Stimulated activated naive CD8-positive, alpha-beta T cell treated with anti-CD3 and anti-CD28 coated beads, Interleukin-15, Interleukin-2, amounts not matched to agents 100 U/mL and 50 U/mL, for 24 hours (primary cell): ENCODE measurements around the gene PRDX5.
A peak's percentile ranks its signal among the peaks of the same experiment; 100 is the strongest.

Source experiments
- ATAC-seq: fragments of 150-1000 bp; cut with Tn5 transposase; one replicate; pipeline ENCODE4 v1.10.0; 2021
- DNase-seq: peaks from one replicate; pipeline ENCODE4 v3.0.0; 2021

The PRDX5 gene

DNA sequence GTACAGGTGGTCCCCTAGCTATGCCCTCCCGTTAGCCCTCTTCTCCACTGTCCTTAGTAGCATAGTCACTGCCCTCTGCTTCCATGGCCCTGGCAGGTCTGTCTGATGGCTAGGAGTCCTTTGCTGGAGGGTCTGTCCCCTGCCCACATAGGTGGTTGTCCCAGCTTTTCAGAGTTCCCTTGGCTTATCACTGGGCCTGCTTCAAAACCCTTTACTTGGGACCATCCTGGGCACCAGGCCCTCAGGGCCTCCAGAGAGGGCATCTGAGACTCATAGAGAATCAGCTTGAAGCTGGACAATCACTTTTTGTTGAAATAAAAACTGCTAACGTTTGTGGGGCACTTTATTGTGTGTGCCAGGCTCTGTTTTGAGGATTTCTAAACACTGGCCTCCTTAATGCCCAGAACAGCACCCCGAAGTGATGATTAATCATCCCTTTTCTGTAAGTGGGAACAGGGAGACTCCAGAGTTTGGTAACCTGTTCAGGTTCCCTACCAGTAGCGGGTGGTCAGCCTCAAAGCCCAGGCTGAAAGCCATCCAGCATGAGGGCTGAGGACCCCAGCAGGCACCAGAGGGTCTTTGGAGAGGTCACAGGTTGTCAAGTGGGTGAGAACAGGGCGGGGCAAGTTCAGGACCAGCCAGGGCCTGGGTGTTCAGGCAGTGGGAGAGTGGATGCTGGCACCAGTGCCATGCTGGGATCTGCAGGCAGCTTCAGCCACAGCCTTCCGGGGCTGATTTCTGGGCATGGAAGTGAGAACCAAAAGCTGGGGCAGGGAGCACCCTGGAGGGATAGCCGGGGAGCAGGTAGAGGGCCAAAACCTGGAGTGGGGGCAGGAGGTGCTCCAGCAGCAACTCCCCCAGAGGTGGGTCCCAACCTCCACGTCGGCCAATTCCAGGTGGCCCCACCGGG lies 27.3 kb upstream of the PRDX5 start:
- ATAC-seq (no peak), DNase-seq (no peak)

DNA sequence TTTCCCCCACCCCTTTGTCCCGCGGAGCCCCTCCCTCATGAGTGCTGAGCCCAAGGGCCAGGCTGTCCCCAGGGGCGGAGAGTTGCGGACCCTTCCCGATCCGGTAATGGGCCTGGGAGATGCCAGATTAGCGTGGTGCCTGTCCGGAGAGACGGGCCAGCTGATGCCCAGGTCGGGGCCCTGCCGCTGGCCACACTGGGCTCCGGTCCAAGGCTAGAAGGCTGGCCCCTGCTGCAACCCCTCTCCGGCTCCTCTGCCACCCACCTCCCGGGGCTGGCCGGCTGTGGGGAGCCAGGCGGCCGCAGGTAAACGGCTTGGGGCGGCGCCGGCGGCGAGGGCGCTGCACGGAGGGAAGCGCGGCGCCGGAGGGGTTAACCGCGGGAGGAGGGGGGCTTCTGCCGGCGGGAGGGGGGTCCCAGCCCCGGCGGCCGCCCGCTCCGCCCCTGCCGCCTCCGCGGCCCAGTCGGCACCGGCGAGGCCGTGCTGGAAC lies 26.6 kb upstream of the PRDX5 start, which contains the start of gene KCNK4:
Gene KCNK4 (plus strand): TSS at position 41 of the 490 bp plus-strand sequence. CDS start 1,717 bp downstream, outside the sequence.
- no peak for ATAC-seq
- no peak for DNase-seq

DNA sequence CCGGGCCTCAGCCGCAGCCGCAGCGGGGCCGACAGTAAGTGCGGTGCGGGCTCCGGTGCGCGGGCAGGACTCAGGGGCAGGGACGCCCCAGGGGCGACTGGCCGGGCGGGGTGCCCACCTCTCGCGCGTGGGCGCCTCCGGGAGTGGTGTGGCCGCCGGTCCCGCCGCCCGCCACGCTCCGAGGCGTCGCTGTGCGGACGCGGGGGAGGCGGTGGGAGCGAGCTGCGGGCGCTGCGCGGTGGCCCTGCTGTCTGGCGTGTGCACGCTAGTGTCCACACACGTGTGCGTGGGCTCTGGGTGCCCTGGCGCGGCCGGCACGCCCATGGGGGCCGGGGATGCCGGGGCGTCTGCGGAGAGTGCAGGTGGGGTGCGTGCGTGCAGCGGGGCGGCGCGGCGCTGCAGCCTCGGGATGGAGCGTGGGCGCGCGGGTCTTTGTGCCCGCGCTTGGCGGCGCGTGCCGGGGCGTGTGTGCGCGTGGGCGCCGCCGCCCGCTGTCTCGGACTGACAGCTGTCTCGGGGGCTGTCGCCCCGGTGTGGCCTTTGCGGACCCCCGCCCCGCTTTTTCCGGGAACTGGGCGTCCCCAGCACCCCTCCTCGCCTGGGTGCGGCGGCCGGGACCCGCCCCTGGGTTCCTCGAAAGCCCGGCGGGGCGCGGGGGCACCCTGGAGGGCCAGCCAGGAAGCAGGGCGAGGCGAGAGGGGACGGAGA lies 26.0 kb upstream of the PRDX5 start:
- ATAC-seq (peak; percentile 34), DNase-seq (no peak)

DNA sequence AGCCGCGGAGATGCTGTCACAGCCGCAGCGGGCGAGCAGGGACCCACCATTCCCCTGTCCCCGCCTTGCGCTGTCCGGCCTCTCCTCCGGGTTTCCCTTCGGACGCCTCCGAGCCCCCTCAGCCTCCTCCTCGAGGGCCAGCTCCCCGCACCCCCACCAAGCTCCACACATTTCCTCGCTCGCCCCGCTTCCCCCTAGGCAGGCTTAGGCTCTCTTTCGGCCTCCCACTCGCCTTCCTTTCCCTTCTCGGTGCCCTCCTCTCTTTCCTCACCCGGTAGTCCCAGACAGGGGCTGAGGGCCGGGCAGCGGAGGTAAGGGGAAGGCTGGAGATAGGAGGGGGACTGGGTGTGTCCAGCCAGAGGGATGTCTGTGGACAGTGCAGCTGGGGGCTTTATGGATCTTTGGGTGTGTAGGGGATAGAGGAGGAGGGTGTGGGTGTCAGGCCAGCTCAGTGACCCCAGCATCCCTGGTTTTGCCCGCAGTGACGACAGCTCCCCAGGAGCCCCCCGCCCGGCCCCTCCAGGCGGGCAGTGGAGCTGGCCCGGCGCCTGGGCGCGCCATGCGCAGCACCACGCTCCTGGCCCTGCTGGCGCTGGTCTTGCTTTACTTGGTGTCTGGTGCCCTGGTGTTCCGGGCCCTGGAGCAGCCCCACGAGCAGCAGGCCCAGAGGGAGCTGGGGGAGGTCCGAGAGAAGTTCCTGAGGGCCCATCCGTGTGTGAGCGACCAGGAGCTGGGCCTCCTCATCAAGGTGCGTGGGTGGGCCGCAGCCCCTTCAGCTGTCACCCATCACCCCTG lies 25.3 kb upstream of the PRDX5 start:
- ATAC-seq (no peak), DNase-seq (no peak)

DNA sequence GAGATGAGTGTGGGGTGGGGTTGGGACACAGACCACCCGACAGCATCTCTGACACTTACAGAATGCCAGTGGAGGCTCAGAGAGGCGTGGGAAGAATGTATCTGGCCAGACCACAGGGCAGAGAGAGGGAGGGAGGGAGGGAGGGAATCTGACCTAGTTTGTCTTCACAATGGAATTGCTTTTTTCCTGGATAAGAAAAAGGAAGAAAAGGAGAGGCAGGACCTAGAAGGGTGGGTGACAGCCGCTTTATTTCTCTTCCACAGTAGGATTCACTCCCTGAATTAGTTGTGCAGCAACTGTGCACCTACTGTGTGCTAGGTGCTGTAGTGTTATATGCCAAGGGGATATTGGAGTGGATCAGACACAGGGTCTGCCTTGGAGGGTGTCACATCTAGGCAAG lies 23.1 kb upstream of the PRDX5 start:
- DNase-seq (no peak), ATAC-seq (no peak)

DNA sequence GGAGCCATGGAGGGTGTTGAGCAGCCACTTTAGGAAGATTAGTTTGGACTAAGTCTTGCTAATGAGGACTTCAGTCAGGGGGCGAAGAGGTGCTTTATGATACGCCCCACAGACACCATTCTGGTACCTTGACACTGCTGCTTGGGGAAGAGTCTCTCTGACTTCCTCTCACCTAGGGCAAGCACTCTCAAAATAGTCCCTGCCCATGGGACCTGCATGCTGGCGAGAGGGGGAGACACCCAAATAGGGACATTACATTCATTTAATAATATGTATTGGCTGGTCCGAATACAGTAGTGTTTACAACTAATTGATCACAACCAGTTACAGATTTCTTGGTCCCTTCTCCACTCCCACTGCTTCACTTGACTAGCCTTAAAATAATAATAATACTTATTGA lies 22.2 kb upstream of the PRDX5 start:
- DNase-seq: no peak
- no peak for ATAC-seq

DNA sequence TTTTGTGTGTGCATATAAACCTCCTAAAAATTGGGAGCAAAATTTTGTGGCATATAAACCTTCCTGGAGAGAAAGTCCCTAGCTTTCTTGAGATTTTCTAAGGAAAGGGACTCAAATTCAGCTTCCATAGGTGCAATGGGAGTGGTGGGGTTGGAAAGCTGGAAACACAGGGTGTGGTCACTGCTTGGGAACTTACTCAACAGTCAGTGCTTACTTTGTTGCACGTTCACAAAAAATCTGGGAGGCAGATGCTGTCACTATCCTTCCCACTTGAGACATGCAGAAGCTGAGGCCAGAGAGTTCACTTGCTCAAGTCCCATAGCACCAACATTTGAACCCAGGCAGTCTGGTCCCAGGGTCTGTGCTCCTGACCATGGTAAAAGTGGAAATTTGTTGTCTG lies 21.7 kb upstream of the PRDX5 start:
- ATAC-seq: no peak
- no peak for DNase-seq

DNA sequence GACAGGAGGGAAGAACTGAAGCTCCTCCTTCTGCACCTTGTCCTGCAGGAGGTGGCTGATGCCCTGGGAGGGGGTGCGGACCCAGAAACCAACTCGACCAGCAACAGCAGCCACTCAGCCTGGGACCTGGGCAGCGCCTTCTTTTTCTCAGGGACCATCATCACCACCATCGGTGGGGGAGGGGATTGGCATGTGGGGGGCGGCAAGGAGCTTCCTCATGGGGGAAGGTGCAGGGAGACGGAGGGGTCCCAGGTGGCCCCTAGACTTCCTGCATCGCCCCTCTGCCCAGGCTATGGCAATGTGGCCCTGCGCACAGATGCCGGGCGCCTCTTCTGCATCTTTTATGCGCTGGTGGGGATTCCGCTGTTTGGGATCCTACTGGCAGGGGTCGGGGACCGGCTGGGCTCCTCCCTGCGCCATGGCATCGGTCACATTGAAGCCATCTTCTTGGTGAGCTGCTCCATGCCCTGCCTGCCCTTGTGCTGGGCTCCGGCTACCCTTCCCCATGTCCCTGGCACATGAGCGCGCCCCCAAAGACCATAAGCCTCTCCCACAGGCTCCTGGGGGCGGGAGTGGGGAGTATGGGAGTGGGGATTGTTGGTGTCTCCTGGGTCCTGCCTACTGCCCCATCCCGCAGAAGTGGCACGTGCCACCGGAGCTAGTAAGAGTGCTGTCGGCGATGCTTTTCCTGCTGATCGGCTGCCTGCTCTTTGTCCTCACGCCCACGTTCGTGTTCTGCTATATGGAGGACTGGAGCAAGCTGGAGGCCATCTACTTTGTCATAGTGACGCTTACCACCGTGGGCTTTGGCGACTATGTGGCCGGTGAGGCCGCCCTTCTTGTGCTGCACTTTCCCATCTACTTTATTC lies 20.9 kb upstream of the PRDX5 start:
- DNase-seq (no peak), ATAC-seq (no peak)

DNA sequence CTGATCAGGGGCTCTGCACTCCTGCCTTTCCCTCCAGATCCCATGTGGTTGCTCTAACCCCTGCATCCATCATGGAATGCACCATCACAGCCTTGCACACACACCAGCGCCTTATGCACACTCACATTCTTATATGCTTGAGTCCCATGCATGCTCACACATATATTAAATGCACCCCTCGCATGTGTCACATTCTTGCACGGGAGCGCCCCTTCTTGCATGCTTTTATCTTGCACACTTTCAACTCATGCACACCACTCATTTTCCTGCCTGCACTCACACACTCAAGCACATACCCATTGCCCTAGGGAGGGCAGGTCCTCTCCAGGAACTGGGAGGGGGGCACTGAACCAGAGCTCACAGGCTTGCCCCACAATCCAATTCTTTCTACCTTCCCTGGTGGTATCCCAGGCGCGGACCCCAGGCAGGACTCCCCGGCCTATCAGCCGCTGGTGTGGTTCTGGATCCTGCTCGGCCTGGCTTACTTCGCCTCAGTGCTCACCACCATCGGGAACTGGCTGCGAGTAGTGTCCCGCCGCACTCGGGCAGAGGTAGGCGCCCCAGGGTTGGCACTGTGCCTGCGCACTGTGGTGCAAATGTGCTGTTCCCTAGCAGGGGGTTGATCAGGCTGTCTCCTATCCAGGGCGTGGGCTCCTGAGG lies 20.1 kb upstream of the PRDX5 start:
- DNase-seq: no peak
- no peak for ATAC-seq

DNA sequence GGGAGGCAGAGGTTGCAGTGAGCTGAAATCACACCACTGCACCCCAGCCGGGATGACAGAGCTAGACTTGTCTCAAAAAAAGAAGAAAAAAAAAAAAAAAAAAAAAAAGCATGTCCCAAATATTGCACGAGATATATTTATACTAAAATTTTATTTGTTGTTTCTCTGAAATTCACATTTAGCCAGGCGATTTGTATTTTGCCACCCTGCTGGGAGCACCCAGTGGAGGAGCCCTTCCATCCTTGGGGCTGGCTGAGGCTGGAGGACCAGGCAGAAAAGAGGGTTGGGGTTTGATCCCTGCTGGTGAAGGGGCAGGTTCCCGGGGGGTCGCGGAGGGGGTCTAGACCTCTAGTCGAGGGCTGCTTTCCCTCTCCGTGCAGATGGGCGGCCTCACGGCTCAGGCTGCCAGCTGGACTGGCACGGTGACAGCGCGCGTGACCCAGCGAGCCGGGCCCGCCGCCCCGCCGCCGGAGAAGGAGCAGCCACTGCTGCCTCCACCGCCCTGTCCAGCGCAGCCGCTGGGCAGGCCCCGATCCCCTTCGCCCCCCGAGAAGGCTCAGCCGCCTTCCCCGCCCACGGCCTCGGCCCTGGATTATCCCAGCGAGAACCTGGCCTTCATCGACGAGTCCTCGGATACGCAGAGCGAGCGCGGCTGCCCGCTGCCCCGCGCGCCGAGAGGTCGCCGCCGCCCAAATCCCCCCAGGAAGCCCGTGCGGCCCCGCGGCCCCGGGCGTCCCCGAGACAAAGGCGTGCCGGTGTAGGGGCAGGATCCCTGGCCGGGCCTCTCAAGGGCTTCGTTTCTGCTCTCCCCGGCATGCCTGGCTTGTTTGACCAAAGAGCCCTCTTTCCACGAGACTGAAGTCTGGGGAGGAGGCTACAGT lies 18.7 kb upstream of the PRDX5 start:
- ATAC-seq: no peak
- DNase-seq: no peak

DNA sequence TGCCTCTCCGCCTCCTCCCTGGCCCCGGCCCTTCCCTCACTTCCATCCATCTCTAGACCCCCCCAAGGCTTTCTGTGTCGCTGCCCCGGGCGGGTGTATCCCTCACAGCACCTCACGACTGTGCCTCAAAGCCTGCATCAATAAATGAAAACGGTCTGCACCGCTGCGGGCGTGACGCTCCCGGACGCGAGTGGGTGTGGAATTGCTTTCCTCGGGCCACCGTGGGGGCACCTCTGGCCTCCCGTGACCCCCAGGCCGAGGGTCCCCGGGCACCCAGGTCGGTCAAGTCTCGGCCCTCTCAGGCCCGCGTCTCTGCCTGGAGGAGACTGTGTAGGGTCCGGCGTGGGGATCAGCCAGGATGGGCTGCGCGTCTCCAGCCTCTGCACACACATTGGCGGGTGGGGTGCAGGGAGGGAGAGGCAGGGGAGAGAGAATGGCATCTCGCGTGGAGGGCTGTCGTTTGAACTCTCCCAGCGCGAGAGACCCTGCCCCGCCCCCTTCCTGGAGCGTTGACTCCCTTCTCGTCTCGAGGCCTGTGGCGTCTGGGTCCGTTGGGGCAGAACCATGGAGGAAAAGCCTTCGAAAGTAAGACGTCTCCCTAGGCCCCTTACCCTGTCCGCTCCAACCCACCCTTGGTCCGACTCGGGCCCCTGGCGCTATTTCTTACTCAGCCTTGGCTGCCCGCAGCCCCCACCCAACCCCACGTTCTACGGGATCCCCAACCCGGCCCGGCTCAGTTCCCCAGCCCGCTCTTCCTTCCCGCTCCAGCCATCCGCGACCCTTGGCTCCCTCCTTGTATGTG lies 17.9 kb upstream of the PRDX5 start, which contains the start of gene CATSPERZ:
Gene CATSPERZ (plus strand): TSS at position 512 of the 802 bp plus-strand sequence. CDS start 53 bp downstream, at position 565.
- no peak for DNase-seq
- ATAC-seq: no peak

DNA sequence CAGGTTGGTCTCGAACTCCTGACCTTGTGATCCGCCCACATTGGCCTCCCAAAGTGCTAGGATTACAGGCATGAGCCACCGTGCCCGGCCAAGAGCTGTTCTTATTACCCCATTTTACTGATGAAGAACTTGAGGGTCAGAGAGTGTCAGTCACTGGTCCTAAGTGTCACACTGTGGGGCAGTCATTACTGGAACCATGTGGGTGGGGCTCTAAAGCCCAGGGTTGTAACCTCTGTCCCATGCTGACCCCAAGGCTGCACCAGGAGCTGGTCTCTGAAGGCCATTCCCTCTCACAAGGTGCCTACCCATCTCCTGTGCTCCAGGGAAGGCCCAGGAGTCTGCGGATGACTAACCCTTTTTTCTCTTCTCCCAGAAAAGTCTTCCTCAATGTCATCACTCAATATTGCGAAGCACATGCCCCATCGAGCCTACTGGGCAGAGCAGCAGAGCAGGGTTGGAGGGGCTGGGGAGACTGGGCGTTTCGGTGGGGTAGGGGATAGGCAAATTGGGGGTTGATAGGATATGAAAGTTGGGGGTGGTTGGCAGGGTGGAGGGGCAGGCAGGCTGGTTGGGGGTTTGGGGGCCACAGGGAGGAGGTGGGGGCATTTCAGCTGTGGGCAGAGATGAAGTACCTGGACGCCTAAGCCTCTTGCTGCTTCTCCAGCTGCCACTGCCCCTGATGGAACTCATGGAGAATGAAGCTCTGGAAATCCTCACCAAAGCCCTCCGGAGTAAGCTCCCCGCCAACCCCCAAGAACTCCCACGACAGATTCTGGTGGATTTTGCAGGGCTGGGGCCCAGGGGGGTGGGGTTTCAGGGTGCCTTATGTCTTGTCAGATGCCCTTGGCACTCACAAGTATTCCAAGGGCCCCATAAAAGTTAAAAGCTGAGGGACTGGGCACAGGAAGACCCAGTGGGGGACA lies 14.6 kb upstream of the PRDX5 start:
- no peak for ATAC-seq

DNA sequence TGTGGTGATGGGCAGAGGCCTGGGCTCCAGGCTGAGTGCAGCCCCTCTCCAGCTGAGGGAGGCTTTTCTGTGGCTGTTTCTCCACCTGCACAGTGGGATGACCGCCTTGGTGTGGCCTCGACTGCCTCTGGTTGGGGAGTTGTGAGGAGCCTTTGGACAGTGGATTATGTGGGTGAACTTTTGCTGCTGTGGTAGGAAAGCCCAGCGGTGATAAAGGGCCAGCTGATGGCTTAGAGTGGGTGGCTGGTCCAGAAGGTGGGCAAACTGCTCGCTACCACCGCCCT lies 13.9 kb upstream of the PRDX5 start:
- no peak for ATAC-seq
- no peak for DNase-seq

More for the DNA sequence above, 14.6 kb upstream of the PRDX5 start:
- no peak for DNase-seq

DNA sequence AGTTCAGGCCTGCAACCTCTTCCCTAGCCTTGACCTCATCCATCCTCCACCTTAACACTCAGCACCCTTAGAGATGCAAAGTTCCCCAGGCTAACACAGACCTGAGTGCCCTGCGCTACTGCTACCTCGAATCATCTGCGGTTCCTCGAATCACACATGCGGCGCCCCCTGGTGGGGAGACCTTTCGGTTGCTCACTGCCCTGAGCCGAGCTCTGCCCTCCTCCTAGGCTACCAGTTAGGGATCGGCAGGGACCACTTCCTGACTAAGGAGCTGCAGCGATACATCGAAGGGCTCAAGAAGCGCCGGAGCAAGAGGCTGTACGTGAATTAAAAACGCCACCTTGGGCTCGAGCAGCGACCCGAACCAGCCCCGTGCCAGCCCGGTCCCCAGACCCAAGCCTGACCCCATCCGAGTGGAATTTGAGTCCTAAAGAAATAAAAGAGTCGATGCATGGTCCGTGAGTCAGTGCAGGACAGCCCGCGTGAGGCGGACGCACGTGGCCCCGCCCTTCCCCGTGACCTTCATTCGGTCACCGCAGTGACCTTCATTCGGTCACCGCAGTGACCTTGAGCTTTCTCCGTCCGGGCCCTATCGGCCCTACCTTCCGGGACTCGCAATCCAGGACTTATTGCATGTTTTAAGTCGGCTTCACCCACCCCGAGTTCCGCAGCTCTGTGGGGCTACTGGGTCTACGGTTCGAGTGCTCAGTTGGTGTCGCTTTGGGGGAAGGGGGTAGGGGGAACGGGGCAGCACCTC lies 13.4 kb upstream of the PRDX5 start:
- ATAC-seq (peak; percentile 48), DNase-seq (peak; percentile 99)

DNA sequence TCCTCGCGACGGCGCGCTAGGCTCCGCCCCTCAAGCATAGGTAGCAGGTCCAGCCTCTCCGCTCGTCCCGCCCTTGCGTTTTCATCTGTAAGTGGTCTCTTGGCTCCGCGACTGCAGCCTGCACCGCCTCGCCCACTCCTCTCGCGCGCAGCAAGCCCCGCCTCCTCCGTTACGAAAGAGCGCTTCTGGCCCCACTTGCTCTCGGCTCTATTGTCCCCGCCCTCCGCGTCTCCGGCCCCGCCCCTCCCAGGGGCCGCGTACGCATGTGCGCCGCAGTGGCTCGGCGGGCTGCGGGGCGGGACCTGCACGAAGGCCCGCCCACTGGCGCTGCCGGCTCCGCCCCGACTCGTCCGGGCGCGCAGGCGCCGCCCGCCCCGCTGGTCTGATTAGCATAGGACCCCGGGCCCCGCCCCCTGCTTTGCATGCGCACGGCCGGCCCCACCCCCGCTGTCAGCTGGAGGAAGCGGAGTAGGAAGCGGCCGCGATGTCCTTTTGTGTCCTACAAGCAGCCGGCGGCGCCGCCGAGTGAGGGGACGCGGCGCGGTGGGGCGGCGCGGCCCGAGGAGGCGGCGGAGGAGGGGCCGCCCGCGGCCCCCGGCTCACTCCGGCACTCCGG lies 12.7 kb upstream of the PRDX5 start, which contains the start of gene ESRRA:
Gene ESRRA (plus strand): TSS at position 450 of the 616 bp plus-strand sequence. CDS start 1,656 bp downstream, outside the sequence.
- peak; percentile 78 for ATAC-seq

More for the DNA sequence above, 12.7 kb upstream of the PRDX5 start, which contains the start of gene ESRRA:
- peak; percentile 100 for DNase-seq
